D721Med (cell line): ENCODE results near the gene ARMCX6.
A peak's percentile ranks its signal among the peaks of the same experiment; 100 is the strongest.
"Not testable (repeated sequence)": the region's sequence is repeated elsewhere in the genome, so short reads cannot be mapped to it uniquely, and the experiment has no call there.

Experiments used
- DNase-seq: peaks from one replicate; pipeline ENCODE4 v3.0.0; 2011; ENCODE audit warnings: low spot score; ENCODE audit not compliant: insufficient read length
- FAIRE-seq: peaks from 2 replicates; lab custom pipeline; 2011; peaks lifted over from hg19 to GRCh38; lab: Jason Lieb, UNC
- CTCF ChIP-seq: IDR thresholded peaks from 2 replicates; pipeline ENCODE4 v1.5.1; 2012; ENCODE audit warnings: mild to moderate bottlenecking, control low read depth; ENCODE audit not compliant: insufficient read depth; ENCODE audit errors: missing control alignments

Gene ARMCX6

GRCh38 chrX:101642093-101642492, 24.3 kb upstream of the ARMCX6 start:
- TF ChIP-seq CTCF = no peak
- no peak for FAIRE-seq

GRCh38 chrX:101639583-101639982, 21.8 kb upstream of the ARMCX6 start:
- no peak for DNase-seq
- TF ChIP-seq CTCF = no peak
- FAIRE-seq = no peak

More at GRCh38 chrX:101642093-101642492, 24.3 kb upstream of the ARMCX6 start:
- no peak for DNase-seq

GRCh38 chrX:101619364-101619763, 1.6 kb upstream of the ARMCX6 start:
- FAIRE-seq = no peak
- no peak for DNase-seq
- TF ChIP-seq CTCF = no peak

- no peak for TF ChIP-seq CTCF
- no peak for FAIRE-seq
- DNase-seq = no peak
Observed at GRCh38 chrX:101605728-101606127, 12.1 kb downstream of the ARMCX6 start.

- FAIRE-seq = no peak
- DNase-seq = no peak
- TF ChIP-seq CTCF = no peak
Observed at GRCh38 chrX:101605146-101605545, 12.7 kb downstream of the ARMCX6 start.

- DNase-seq = no peak
- no peak for FAIRE-seq
Observed at GRCh38 chrX:101602077-101602476, 15.7 kb downstream of the ARMCX6 start.

GRCh38 chrX:101599592-101599991, 18.2 kb downstream of the ARMCX6 start:
- FAIRE-seq, DNase-seq: not testable (repeated sequence)

More at GRCh38 chrX:101602077-101602476, 15.7 kb downstream of the ARMCX6 start:
- TF ChIP-seq CTCF = no peak

- DNase-seq = no peak
- no peak for FAIRE-seq
Observed at GRCh38 chrX:101595739-101596419, 21.9 kb downstream of the ARMCX6 start.

More at GRCh38 chrX:101595739-101596419, 21.9 kb downstream of the ARMCX6 start:
- TF ChIP-seq CTCF = peak; percentile 52
